ENCODE results near the gene GNG12. TPM values are rescaled to one million over a fixed set of nuclear protein-coding genes. Genes with fewer than 3 reads are reported as not detected.
"Not testable (repeated sequence)": the region's sequence is repeated elsewhere in the genome, so short reads cannot be mapped to it uniquely, and the experiment has no call there.

The GNG12 gene
- total RNA-seq, 1 donor: 455 TPM

- DNase-seq (ENCODE audit: low read depth): no peak
- no peak for TF ChIP-seq CTCF (IDR thresholded peaks at IDR 0.05; ENCODE audit: insufficient read depth, low read length)
- H3K4me3 ChIP-seq (ENCODE audit: low read depth, low read length): no peak overlapping the region
These were observed 169.2 kb downstream of the GNG12 start for GRCh38 chr1:67664048-67664447.

GRCh38 chr1:67662884-67663283 lies 170.4 kb downstream of the GNG12 start:
- no peak for DNase-seq (ENCODE audit: low read depth)
- H3K4me3 ChIP-seq (ENCODE audit: low read depth, low read length): no peak overlapping the region
- no peak for TF ChIP-seq CTCF (IDR thresholded peaks at IDR 0.05; ENCODE audit: insufficient read depth, low read length)

GRCh38 chr1:67659229-67659628 lies 174.0 kb downstream of the GNG12 start:
- no peak overlapping the region for H3K4me3 ChIP-seq (ENCODE audit: low read depth, low read length)
- DNase-seq (ENCODE audit: low read depth): no peak
- no peak for TF ChIP-seq CTCF (IDR thresholded peaks at IDR 0.05; ENCODE audit: insufficient read depth, low read length)

- not testable (repeated sequence) for H3K4me3 ChIP-seq (ENCODE audit: low read depth, low read length); DNase-seq (ENCODE audit: low read depth)
These were observed 176.1 kb downstream of the GNG12 start for GRCh38 chr1:67657152-67657551.

- no peak for DNase-seq (ENCODE audit: low read depth)
- H3K4me3 ChIP-seq (ENCODE audit: low read depth, low read length): no peak overlapping the region
- no peak for TF ChIP-seq CTCF (IDR thresholded peaks at IDR 0.05; ENCODE audit: insufficient read depth, low read length)
These were observed 177.7 kb downstream of the GNG12 start for GRCh38 chr1:67655581-67655980.

- DNase-seq (ENCODE audit: low read depth): no peak
- no peak for TF ChIP-seq CTCF (IDR thresholded peaks at IDR 0.05; ENCODE audit: insufficient read depth, low read length)
- H3K4me3 ChIP-seq (ENCODE audit: low read depth, low read length): no peak overlapping the region
These were observed 180.0 kb downstream of the GNG12 start for GRCh38 chr1:67653304-67653703.

- TF ChIP-seq CTCF (IDR thresholded peaks at IDR 0.05; ENCODE audit: insufficient read depth, low read length): no peak
- H3K4me3 ChIP-seq (ENCODE audit: low read depth, low read length): no peak overlapping the region
- peak; percentile 67 for DNase-seq (ENCODE audit: low read depth)
These were observed 180.5 kb downstream of the GNG12 start for GRCh38 chr1:67652800-67653199.

Small RNAs within 50 kb of the gene (small RNA-seq; reads per million reads assigned to genes)
- gene RN7SL392P (not detected), gene RNU7-80P (not detected)

Other genes starting within 250 kb of the GNG12 start
- gene GADD45A, start 148.3 kb downstream of the GNG12 start, total RNA-seq (ENCODE audit: low replicate concordance): 40.9 and 145 TPM in 2 replicates
- 1.2 and 4.6 TPM in 2 replicates for gene DIRAS3, start 217.2 kb upstream of the GNG12 start, total RNA-seq (ENCODE audit: low replicate concordance)

Data from fibroblast of the aortic adventitia (primary cell).